Measurements from ENCODE around the gene BCDIN3D.
"Not testable (repeated sequence)": the region's sequence is repeated elsewhere in the genome, so short reads cannot be mapped to it uniquely, and the experiment has no call there.

BCDIN3D gene

DNA sequence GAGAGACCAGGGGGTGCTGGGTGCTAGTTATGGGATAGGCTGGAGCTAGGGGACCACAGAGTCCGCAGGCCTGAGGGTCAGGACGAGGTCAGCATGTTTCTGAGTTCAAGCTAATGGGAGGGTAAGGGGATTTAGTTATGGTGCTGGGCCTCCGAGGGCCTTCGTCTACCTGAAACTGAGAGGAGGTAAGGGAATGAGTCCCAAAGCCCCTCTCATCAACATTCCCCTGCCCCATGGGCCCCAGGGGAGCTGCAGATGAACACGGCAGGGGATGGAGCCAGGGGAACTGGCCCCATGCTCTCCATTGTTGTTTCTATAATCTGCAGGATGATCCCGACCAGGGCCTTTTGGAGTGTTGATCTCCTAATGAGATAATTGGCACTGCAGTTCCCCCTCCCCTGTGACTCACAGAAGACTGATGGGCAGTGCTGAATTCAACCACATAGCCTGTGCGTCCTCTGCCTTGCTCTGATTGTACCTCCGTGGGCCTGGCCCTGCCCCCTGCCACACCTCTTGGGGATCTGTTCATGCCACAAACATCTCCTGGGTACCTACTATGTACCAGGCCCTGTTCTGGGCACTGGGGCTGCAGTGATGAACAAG is 39.4 kb upstream of the BCDIN3D start:
- H3K4me3 ChIP-seq (ENCODE audit: control insufficient read depth, low read depth, low read length) = no peak overlapping the region
- TF ChIP-seq, protein P1, sequence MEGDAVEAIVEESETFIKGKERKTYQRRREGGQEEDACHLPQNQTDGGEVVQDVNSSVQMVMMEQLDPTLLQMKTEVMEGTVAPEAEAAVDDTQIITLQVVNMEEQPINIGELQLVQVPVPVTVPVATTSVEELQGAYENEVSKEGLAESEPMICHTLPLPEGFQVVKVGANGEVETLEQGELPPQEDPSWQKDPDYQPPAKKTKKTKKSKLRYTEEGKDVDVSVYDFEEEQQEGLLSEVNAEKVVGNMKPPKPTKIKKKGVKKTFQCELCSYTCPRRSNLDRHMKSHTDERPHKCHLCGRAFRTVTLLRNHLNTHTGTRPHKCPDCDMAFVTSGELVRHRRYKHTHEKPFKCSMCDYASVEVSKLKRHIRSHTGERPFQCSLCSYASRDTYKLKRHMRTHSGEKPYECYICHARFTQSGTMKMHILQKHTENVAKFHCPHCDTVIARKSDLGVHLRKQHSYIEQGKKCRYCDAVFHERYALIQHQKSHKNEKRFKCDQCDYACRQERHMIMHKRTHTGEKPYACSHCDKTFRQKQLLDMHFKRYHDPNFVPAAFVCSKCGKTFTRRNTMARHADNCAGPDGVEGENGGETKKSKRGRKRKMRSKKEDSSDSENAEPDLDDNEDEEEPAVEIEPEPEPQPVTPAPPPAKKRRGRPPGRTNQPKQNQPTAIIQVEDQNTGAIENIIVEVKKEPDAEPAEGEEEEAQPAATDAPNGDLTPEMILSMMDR (conservative IDR thresholded peaks at IDR 0.05; ENCODE audit: control insufficient read depth, insufficient read depth, low read depth, low read length) = no peak
- DNase-seq (ENCODE audit: low read depth) = no peak

DNA sequence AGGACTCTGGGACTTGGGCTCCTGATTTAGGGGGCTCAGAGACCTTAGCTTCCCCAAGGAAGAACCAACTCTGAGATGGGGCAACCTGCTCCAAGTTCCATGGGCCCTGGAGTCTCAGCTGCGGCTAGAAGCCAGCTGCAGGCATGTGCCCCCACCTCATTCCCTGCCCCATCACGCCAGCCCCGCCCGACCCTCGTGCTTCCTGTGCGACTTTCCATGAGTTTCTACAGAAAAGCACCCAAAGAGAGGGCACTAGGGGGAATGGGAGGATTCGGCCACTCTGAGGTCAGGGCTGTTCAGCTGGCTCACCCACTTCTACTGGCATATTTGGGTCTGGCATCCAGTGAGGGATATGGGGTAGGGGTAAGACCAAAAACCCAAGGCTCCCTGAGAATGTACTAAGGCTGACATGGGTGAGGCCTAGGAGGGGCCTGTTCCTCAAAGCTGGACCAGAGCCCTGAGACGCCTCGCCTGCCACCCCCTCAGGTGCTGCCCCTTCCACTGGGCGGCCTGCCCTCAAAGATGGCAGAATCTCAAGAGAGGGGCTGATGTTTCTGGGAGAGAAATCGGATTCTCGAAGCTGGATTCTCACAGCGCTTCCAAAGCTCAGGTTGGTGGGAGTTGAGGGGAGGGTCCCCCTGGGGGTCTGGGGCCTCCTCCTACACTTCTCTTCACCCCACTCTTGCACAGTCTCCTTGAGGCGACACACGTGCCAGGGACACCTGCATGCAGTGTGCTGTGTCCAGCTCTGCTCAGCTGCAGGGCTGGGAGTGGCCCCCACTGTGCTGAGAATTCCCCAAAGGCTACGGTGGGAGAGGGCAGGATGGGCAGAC is 38.7 kb upstream of the BCDIN3D start:
- H3K4me3 ChIP-seq (ENCODE audit: control insufficient read depth, low read depth, low read length) = no peak overlapping the region
- TF ChIP-seq, protein P1 (conservative IDR thresholded peaks at IDR 0.05; ENCODE audit: control insufficient read depth, insufficient read depth, low read depth, low read length) = no peak
- no peak for DNase-seq (ENCODE audit: low read depth)

DNA sequence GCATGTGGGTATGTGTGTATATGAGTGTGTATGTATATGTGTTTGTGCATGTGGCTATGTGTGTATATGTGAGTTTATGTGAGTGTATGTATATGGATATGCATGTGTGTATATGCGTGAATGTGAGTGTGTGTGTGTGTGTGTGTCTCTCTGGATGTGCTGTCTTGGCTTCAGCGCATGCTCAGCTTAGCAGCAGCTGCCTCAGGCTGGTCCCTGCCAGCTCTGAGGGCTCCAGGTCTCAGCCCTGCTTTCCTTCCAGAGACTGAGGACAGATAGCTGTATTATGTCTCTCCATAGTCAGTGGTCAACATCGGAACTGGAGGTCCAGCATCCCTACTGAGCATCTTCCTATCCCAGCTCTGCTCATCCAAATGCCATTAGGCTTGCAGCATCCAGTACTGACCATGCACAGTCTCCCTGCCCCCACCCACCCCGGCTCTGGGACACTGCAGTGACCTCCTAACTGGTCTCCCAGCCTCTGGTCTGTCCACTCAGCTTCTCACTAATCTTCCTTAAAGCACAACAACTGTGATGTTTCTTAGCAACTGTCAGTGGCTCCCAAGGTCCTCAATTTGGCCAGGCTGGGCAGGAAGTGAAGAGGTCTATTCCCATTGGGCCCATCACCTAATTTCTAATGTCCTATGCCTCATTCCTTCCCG is 38.0 kb upstream of the BCDIN3D start:
- TF ChIP-seq, protein P1 (conservative IDR thresholded peaks at IDR 0.05; ENCODE audit: control insufficient read depth, insufficient read depth, low read depth, low read length) = no peak
- no peak for DNase-seq (ENCODE audit: low read depth)
- H3K4me3 ChIP-seq (ENCODE audit: control insufficient read depth, low read depth, low read length) = no peak overlapping the region

DNA sequence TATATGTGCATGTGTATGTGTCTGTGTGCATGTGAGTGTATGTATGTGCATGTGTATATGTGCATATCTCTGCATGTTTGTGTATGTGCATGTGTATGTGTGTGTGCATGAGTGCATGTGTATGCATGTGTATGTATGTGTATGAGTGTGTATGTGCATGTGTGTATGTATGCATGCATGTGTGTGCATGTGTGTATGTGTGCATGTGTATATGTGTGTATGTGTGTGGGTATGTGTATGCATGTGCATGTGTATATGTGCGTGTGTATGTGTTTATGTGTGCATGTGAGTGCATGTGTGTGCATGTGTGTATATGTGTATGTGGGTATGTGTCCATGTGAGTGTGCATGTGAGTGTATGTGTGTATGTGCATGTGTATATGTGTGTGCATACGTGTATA is 36.2 kb upstream of the BCDIN3D start:
- not testable (repeated sequence) for H3K4me3 ChIP-seq (ENCODE audit: control insufficient read depth, low read depth, low read length); DNase-seq (ENCODE audit: low read depth)

GRCh38 chr12:49878021-49878420 is 35.1 kb upstream of the BCDIN3D start:
- TF ChIP-seq, protein P1 (conservative IDR thresholded peaks at IDR 0.05; ENCODE audit: control insufficient read depth, insufficient read depth, low read depth, low read length) = no peak
- no peak for DNase-seq (ENCODE audit: low read depth)
- H3K4me3 ChIP-seq (ENCODE audit: control insufficient read depth, low read depth, low read length) = no peak overlapping the region

- H3K4me3 ChIP-seq (ENCODE audit: control insufficient read depth, low read depth, low read length) = no peak overlapping the region
- no peak for DNase-seq (ENCODE audit: low read depth)
- TF ChIP-seq, protein P1 (conservative IDR thresholded peaks at IDR 0.05; ENCODE audit: control insufficient read depth, insufficient read depth, low read depth, low read length) = no peak
Observed at GRCh38 chr12:49877066-49877465, 34.2 kb upstream of the BCDIN3D start.

GRCh38 chr12:49876070-49876469 is 33.2 kb upstream of the BCDIN3D start:
- no peak for DNase-seq (ENCODE audit: low read depth)
- H3K4me3 ChIP-seq (ENCODE audit: control insufficient read depth, low read depth, low read length) = no peak overlapping the region
- TF ChIP-seq, protein P1 (conservative IDR thresholded peaks at IDR 0.05; ENCODE audit: control insufficient read depth, insufficient read depth, low read depth, low read length) = no peak

All from fibroblast of mammary gland (primary cell).